ENCODE results near the gene MORN4. TPM values are rescaled to one million over a fixed set of nuclear protein-coding genes. Genes with fewer than 3 reads are reported as not detected.

MORN4 gene
- total RNA-seq, 5 donors from 2014 or later (not counting 1 experiment from before 2014, with no cell fraction given) = 0.84 to 4.4 (median 1.5) TPM

DNA sequence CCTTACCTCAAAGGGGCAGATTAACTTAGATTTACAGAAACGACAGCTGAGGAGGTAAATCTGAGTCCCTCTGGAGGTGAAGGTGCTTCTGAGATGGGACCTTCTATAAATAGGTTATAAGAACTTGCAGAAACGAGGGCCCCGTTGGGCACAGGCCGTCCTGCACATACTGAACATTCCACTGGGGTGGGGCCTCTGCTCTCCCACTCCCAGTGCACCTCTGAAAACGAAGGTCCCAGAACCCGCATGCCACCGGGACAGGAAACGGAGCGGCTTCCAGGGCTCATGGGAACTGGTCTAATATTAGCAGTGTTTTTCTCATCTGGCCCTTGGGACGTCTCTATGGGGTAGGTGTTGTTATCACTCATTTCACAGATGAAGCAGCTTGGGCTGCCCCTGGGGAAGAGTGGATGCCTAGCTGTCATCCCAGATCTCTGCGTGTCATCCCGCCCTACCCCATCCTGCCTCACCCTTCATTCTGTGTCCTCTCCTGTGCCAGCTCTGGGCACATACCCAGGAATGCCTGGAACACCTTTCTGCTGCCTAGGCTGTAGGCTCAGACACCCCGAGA, 24.2 kb downstream of the MORN4 start:
- POLR2A ChIA-PET = no interaction called here
- 86% methylated on average over 10 of the region's 13 CpGs for WGBS (ENCODE audit: insufficient coverage)
- no peaks in the 10 kb centered on the region for H3K4me1 Mint-ChIP-seq
- H3K36me3 ChIP-seq (ENCODE audit: control insufficient read depth in 2 of 2, extremely low read depth in 1 of 2, insufficient read depth in 1 of 2, low read length in 1 of 2) = no peaks in the 10 kb centered on the region
- no peak overlapping the region for H3K27ac Mint-ChIP-seq
- no peak overlapping the region for H3K4me3 Mint-ChIP-seq
- no peaks in the 10 kb centered on the region for H3K36me3 Mint-ChIP-seq
- CTCF ChIA-PET = interaction anchor here in 1 of 2 donors (0.5 kb wide), 1 partner anchor 324 kb away, joined by 5 read pairs; no protein-coding TSS in a partner anchor
- DNase-seq (no peak), ATAC-seq (replicated peaks in 1 of 4) (no peak)
- H3K27me3 Mint-ChIP-seq = peaks cover 0 to 4% of the 10 kb centered on the region in 2 donors
- H3K4me3 ChIP-seq (ENCODE audit: control insufficient read depth in 1 of 2, extremely low read depth in 1 of 2, low read length in 1 of 2) = no peak overlapping the region
- H3K4me1 ChIP-seq (ENCODE audit: control insufficient read depth in 1 of 2, extremely low read depth in 1 of 2, insufficient read depth in 2 of 2, low read length in 2 of 2) = no peaks in the 10 kb centered on the region
- H3K9me3 Mint-ChIP-seq = no peaks in the 10 kb centered on the region
- peaks cover 0 to 12% of the 10 kb centered on the region in 2 experiments for H3K27me3 ChIP-seq (replicated peaks in 1 of 2; ENCODE audit: control insufficient read depth in 2 of 2, extremely low read depth in 1 of 2, insufficient read depth in 2 of 2, low read length in 1 of 2)
- H3K27ac ChIP-seq (ENCODE audit: low read length) = no peak overlapping the region
- no peaks in the 10 kb centered on the region for H3K9me3 ChIP-seq

DNA sequence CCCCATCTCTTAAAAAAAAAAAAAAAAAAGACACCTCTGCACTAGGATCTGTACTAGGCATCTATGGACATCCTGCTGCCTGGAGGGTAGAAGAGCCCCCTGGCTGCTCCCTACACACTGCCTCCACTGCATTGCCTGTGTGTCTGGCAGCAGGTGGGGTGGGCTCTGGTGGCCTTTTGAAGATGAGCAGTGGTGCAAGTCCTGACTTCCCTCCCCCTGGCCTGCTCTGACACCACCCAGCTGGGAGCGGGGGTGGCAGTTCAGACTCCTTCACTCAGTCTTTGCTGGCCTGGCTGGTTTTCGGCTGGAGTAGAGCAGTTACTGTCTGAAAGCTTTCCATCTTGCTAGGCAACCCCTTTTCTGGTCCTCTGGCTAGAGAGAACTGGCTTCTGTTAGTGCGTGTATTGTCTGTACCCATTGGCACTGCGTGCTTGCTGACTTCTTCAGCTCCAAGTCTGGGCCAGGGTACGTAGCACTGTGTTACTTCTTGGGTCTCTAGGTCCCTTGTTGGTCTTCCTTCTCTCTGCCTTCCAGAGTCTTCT, 26.1 kb downstream of the MORN4 start:
- no peak overlapping the region for H3K27ac ChIP-seq (ENCODE audit: low read length)
- no peaks in the 10 kb centered on the region for H3K36me3 Mint-ChIP-seq
- CTCF ChIA-PET = no interaction called here
- no peaks in the 10 kb centered on the region for H3K4me1 Mint-ChIP-seq
- H3K4me3 Mint-ChIP-seq = no peak overlapping the region
- peaks cover 0 to 12% of the 10 kb centered on the region in 2 experiments for H3K27me3 ChIP-seq (replicated peaks in 1 of 2; ENCODE audit: control insufficient read depth in 2 of 2, extremely low read depth in 1 of 2, insufficient read depth in 2 of 2, low read length in 1 of 2)
- no peak for ATAC-seq (replicated peaks in 1 of 4)
- no peaks in the 10 kb centered on the region for H3K9me3 ChIP-seq
- H3K9me3 Mint-ChIP-seq = no peaks in the 10 kb centered on the region
- 85% methylated on average over 2 of the region's 5 CpGs for WGBS (ENCODE audit: insufficient coverage)
- H3K36me3 ChIP-seq (ENCODE audit: control insufficient read depth in 2 of 2, extremely low read depth in 1 of 2, insufficient read depth in 1 of 2, low read length in 1 of 2) = no peaks in the 10 kb centered on the region
- H3K4me1 ChIP-seq (ENCODE audit: control insufficient read depth in 1 of 2, extremely low read depth in 1 of 2, insufficient read depth in 2 of 2, low read length in 2 of 2) = no peaks in the 10 kb centered on the region
- no peak overlapping the region for H3K4me3 ChIP-seq (ENCODE audit: control insufficient read depth in 1 of 2, extremely low read depth in 1 of 2, low read length in 1 of 2)
- H3K27me3 Mint-ChIP-seq = peaks cover 0 to 4% of the 10 kb centered on the region in 2 donors
- no peak for DNase-seq
- POLR2A ChIA-PET = no interaction called here
- H3K27ac Mint-ChIP-seq = no peak overlapping the region

DNA sequence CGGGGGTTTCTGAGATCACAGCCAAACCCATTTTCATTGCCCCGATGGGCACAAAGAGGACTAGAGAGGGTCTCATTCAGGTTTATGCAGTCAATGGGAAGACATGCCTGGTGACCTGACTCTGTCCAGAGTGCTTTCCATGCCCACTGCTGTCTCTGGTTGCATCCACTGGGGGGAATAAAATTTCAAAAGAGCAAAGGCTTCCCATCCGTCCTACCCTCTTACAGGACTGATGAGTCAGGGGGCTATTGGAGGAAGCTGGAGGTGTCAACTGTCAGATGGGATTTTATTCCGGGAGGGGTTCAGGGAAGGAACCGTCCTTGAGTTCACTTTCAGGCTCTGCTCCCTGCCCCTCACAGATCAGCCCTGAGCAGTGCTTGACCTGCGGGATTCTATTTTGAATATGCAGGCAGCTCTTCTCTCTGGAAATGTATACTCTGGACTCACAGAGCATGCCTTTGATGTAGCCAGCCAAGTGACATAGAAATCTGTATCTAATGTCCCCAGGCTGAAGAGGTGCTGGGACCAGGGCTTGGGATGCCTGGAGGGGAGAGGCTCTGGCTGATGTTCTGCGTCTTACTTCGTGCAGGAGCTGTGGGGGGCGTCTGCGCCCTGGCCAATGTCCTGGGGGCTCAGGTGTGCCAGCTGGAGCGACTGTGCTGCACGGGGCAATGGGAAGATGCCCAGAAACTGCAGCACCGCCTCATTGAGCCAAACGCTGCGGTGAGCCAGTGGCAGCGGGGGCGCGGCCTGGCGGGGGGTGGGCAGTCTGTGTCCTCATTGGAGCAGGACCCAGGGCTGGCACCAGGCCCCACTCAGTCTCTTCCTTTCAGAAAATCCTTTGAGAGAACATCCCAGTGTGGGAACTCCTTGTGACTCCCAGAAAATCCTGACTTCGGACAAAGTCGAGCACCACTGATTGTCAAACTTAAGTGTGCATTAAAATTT, 31.8 kb downstream of the MORN4 start:
- Histone ChIP-seq H3K4me3 (ENCODE audit: control insufficient read depth in 1 of 2, extremely low read depth in 1 of 2, low read length in 1 of 2) (no peak overlapping the region), H3K27me3 (replicated peaks in 1 of 2; ENCODE audit: control insufficient read depth in 2 of 2, extremely low read depth in 1 of 2, insufficient read depth in 2 of 2, low read length in 1 of 2) (no peaks in the 10 kb centered on the region), H3K27ac (ENCODE audit: low read length) (no peak overlapping the region), H3K36me3 (ENCODE audit: control insufficient read depth in 2 of 2, extremely low read depth in 1 of 2, insufficient read depth in 1 of 2, low read length in 1 of 2) (no peaks in the 10 kb centered on the region), H3K4me1 (ENCODE audit: control insufficient read depth in 1 of 2, extremely low read depth in 1 of 2, insufficient read depth in 2 of 2, low read length in 2 of 2) (no peaks in the 10 kb centered on the region), H3K9me3 (no peaks in the 10 kb centered on the region)
- H3K27me3 Mint-ChIP-seq = peaks cover 0 to 1% of the 10 kb centered on the region in 2 donors
- no peak overlapping the region for H3K27ac Mint-ChIP-seq
- H3K4me3 Mint-ChIP-seq = no peak overlapping the region
- DNase-seq (no peak), ATAC-seq (replicated peaks in 1 of 4) (no peak)
- H3K36me3 Mint-ChIP-seq = no peaks in the 10 kb centered on the region
- 89% methylated on average over 19 of the region's 21 CpGs for WGBS (ENCODE audit: insufficient coverage)
- H3K4me1 Mint-ChIP-seq = no peaks in the 10 kb centered on the region
- ChIA-PET CTCF (no interaction called here), POLR2A (no interaction called here)
- H3K9me3 Mint-ChIP-seq = no peaks in the 10 kb centered on the region

DNA sequence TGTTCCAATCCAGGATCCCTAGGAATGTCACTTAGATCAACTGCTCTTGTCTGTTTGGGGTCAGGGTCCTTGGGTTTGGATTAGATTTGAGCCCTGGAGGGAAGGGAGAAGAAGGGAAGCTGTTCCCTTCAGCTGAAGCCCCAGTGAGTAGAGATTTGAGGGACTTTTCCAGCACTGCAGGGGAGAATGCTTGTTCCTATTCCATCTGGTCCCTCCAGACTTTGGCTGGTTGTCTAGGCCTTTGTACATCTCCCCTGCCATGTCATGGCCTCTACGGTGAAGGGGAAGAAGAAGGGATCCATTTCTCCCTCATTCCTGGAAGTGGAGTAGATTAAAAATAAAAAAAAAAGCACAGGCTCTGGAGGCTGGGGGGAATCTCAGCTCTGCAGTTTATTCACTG, 32.7 kb downstream of the MORN4 start:
- Mint-ChIP-seq H3K36me3 (no peaks in the 10 kb centered on the region), H3K27ac (no peak overlapping the region), H3K4me1 (no peaks in the 10 kb centered on the region), H3K27me3 (no peaks in the 10 kb centered on the region), H3K4me3 (no peak overlapping the region), H3K9me3 (no peaks in the 10 kb centered on the region)
- POLR2A ChIA-PET = no interaction called here
- Histone ChIP-seq H3K27ac (ENCODE audit: low read length) (no peak overlapping the region), H3K36me3 (ENCODE audit: control insufficient read depth in 2 of 2, extremely low read depth in 1 of 2, insufficient read depth in 1 of 2, low read length in 1 of 2) (no peaks in the 10 kb centered on the region), H3K4me1 (ENCODE audit: control insufficient read depth in 1 of 2, extremely low read depth in 1 of 2, insufficient read depth in 2 of 2, low read length in 2 of 2) (no peaks in the 10 kb centered on the region), H3K4me3 (ENCODE audit: control insufficient read depth in 1 of 2, extremely low read depth in 1 of 2, low read length in 1 of 2) (no peak overlapping the region), H3K9me3 (no peaks in the 10 kb centered on the region), H3K27me3 (replicated peaks in 1 of 2; ENCODE audit: control insufficient read depth in 2 of 2, extremely low read depth in 1 of 2, insufficient read depth in 2 of 2, low read length in 1 of 2) (peaks cover 0 to under 1% of the 10 kb centered on the region in 2 experiments)
- CTCF ChIA-PET = no interaction called here
- no peak for DNase-seq
- no CpG with 5 or more reads among the region's 1 CpG for WGBS (ENCODE audit: insufficient coverage)
- ATAC-seq (replicated peaks in 1 of 4) = no peak

DNA sequence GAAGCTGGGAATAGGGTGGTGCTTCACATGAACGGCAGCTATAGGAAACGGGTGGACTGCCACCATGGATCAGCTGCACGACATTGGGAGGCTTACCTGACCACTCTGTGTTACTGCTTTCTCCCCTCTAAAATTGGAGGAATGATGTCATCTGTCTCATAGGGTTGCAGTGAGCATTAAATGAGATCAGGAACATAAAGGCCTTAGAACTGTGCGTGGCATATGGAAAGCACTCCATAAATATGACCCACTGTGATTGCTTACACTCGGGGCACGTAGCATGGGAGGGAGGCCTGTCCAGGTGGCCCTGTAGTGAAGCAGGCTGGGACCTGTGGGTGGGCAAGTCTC, 34.1 kb downstream of the MORN4 start:
- H3K36me3 ChIP-seq (ENCODE audit: control insufficient read depth in 2 of 2, extremely low read depth in 1 of 2, insufficient read depth in 1 of 2, low read length in 1 of 2) = no peaks in the 10 kb centered on the region
- Mint-ChIP-seq H3K4me3 (no peak overlapping the region), H3K36me3 (no peaks in the 10 kb centered on the region), H3K27me3 (no peaks in the 10 kb centered on the region), H3K9me3 (no peaks in the 10 kb centered on the region), H3K27ac (no peak overlapping the region), H3K4me1 (no peaks in the 10 kb centered on the region)
- ATAC-seq (replicated peaks in 1 of 4) = no peak
- POLR2A ChIA-PET = no interaction called here
- H3K9me3 ChIP-seq = no peaks in the 10 kb centered on the region
- no peak overlapping the region for H3K27ac ChIP-seq (ENCODE audit: low read length)
- WGBS (ENCODE audit: insufficient coverage) = 91% methylated on average over 4 of the region's 6 CpGs
- no peak for DNase-seq
- no peak overlapping the region for H3K4me3 ChIP-seq (ENCODE audit: control insufficient read depth in 1 of 2, extremely low read depth in 1 of 2, low read length in 1 of 2)
- CTCF ChIA-PET = no interaction called here
- H3K27me3 ChIP-seq (replicated peaks in 1 of 2; ENCODE audit: control insufficient read depth in 2 of 2, extremely low read depth in 1 of 2, insufficient read depth in 2 of 2, low read length in 1 of 2) = peaks cover 0 to 2% of the 10 kb centered on the region in 2 experiments
- no peaks in the 10 kb centered on the region for H3K4me1 ChIP-seq (ENCODE audit: control insufficient read depth in 1 of 2, extremely low read depth in 1 of 2, insufficient read depth in 2 of 2, low read length in 2 of 2)

DNA sequence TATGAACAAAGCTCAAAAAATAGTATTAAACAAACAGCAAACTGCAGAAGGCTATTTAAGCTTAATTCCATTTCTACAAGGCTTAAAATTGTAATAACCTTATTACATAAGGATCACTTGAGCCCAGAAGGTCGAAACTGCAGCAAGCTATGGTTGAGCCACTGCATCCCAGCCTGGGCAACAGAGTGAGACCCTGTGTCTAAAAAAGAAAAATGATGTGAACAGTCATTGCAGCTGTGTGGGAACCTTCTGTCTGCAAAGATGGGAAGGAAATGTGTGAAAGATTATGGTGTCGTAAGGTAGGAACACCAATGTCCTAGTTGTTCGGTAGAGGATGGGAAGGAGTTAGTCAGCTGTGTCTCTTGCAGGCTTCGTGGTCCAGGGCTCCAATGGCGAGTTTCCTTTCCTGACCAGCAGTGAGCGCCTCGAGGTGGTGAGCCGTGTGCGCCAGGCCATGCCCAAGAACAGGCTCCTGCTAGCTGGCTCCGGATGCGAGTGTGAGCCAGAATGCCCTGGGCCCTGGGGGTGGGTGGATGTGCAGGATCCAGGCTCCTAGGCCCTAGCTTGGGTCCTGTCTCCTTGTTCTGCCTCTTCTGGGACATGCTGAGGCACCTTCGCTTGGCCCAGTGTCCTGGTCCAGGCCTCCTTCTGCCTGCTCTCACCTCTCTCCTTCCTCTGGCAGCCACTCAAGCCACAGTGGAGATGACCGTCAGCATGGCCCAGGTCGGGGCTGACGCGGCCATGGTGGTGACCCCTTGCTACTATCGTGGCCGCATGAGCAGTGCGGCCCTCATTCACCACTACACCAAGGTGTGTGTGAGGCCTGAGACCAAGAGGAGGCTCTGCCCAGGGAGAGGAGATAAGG, 34.7 kb downstream of the MORN4 start:
- no peaks in the 10 kb centered on the region for H3K9me3 ChIP-seq
- no peaks in the 10 kb centered on the region for H3K36me3 Mint-ChIP-seq
- H3K4me3 ChIP-seq (ENCODE audit: control insufficient read depth in 1 of 2, extremely low read depth in 1 of 2, low read length in 1 of 2) = no peak overlapping the region
- H3K36me3 ChIP-seq (ENCODE audit: control insufficient read depth in 2 of 2, extremely low read depth in 1 of 2, insufficient read depth in 1 of 2, low read length in 1 of 2) = no peaks in the 10 kb centered on the region
- DNase-seq (no peak), ATAC-seq (replicated peaks in 1 of 4) (no peak)
- no peaks in the 10 kb centered on the region for H3K4me1 ChIP-seq (ENCODE audit: control insufficient read depth in 1 of 2, extremely low read depth in 1 of 2, insufficient read depth in 2 of 2, low read length in 2 of 2)
- no peak overlapping the region for H3K27ac ChIP-seq (ENCODE audit: low read length)
- WGBS (ENCODE audit: insufficient coverage) = 89% methylated on average over 11 of the region's 19 CpGs
- H3K27me3 Mint-ChIP-seq = no peaks in the 10 kb centered on the region
- CTCF ChIA-PET = no interaction called here
- H3K4me1 Mint-ChIP-seq = no peaks in the 10 kb centered on the region
- H3K9me3 Mint-ChIP-seq = no peaks in the 10 kb centered on the region
- H3K4me3 Mint-ChIP-seq = no peak overlapping the region
- H3K27me3 ChIP-seq (replicated peaks in 1 of 2; ENCODE audit: control insufficient read depth in 2 of 2, extremely low read depth in 1 of 2, insufficient read depth in 2 of 2, low read length in 1 of 2) = peaks cover 0 to 3% of the 10 kb centered on the region in 2 experiments
- POLR2A ChIA-PET = no interaction called here
- H3K27ac Mint-ChIP-seq = no peak overlapping the region
